Urothelium cell line (cell line): ENCODE measurements around the gene TSKU.
A peak's percentile ranks its signal among the peaks of the same experiment; 100 is the strongest.

Experiments
- DNase-seq: peaks from one replicate; pipeline ENCODE4 v3.0.0; 2011; ENCODE audit warnings: low spot score, mixed read lengths
- FAIRE-seq: peaks from 2 replicates; lab custom pipeline; 2011; peaks lifted over from hg19 to GRCh38; lab: Jason Lieb, UNC

The TSKU gene

GRCh38 chr11:76841923-76842452, 58.8 kb downstream of the TSKU start:
- DNase-seq (no peak), FAIRE-seq (no peak)

- FAIRE-seq (no peak), DNase-seq (no peak)
Observed at GRCh38 chr11:76843907-76844306, 60.8 kb downstream of the TSKU start.

- DNase-seq = no peak
- peak; percentile 69 for FAIRE-seq
Observed at GRCh38 chr11:76844511-76844910, 61.4 kb downstream of the TSKU start.

DNA sequence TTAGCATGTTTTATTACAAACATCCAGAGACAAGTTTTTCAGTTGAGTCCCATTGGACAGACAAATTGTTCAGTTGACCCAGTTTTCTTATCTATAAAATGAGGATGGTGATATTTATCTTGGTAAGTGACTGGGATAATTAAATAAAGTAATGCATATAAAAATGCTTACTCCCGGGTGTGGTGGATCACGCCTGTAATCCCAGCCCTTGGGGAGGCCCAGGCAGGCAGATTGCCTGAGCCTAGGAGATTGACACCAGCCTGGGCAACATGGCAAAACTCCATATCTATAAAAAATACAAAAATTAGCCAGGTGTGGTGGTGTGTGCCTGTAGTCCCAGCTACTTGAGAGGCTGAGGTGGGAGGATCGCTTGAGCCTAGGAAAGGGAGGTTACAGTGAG, 61.9 kb downstream of the TSKU start:
- DNase-seq (no peak), FAIRE-seq (no peak)

DNA sequence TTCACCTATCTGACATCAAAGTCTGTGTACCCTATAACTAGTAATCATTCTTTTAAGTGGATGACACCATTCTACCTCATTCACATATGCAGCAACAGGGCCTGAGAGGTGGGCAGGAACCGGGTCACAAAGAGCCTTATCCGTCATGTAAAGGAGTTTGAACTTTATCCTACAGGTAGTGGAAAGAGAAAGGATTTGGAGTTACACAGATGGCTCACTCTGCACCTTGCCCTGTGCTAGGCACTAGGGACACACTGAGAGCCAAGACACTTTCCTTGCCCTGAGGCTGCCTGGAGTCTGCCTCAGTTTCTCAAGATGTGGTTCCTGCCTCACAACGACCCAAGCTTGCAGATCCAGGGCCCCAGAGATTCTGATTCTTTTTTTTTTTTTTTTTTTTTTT, 63.3 kb downstream of the TSKU start:
- no peak for FAIRE-seq

More for the DNA sequence above, 63.3 kb downstream of the TSKU start:
- no peak for DNase-seq
